ENCODE data around the gene GABRD. TPM values are rescaled to one million over a fixed set of nuclear protein-coding genes. Genes with fewer than 3 reads are reported as not detected.

GABRD gene
- total and polyA plus RNA-seq, 10 of the 15 experiments (the other 5 are each of a cell fraction or from before 2014, with no cell fraction given): not detected

DNA sequence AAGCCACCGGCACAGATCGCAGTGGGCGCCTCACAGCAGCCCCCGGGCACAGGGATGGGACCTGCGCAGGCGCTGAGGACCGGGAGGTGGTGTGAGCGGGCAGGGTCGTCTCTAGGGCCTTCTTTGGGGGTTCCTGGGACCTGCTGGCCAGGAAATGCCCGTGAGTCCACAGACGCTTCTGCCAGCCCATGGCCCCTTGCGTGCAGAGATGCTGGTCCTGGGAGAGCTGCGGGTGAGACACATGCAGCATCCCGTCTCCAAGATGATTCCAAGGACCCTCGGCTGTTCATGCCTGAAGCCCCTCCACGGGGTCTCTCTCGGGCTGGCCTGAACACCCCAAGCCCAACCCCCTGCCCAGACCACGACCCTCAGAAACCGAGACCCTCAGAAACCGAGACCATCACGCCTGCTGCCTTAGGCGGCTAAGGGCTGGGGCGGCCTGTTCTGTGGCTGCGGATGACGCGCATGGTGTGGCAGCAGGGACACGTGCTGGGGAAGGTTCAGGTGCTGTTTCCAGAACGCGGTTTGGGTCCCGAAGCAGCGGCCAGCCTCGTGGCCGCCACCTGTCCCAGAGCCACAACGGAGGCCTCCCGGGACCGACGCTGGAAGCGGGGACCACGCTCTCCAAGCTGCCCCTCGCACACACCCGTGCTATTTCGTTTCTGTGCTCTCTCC is 38.5 kb upstream of the GABRD start:
- Histone ChIP-seq H3K27me3 (replicated peaks in 1 of 2; ENCODE audit: control insufficient read depth in 2 of 2, insufficient read depth in 2 of 2, low read length in 1 of 2) (no peaks in the 10 kb centered on the region), H3K27ac (ENCODE audit: control insufficient read depth, insufficient read depth) (no peak overlapping the region), H3K4me2 (ENCODE audit: control insufficient read depth, insufficient read depth) (no peak overlapping the region), H3K4me1 (ENCODE audit: control insufficient read depth, insufficient read depth, low read length) (no peaks in the 10 kb centered on the region), H3K36me3 (ENCODE audit: control insufficient read depth in 2 of 2, insufficient read depth in 2 of 2, low read length in 1 of 2) (no peaks in the 10 kb centered on the region), H3K79me2 (ENCODE audit: control insufficient read depth, insufficient read depth, low read length) (no peaks in the 10 kb centered on the region), H3K4me3 (no peak overlapping the region), H2AFZ (ENCODE audit: control insufficient read depth, low read depth, low read length) (no peak overlapping the region), H4K20me1 (ENCODE audit: control insufficient read depth, insufficient read depth) (no peaks in the 10 kb centered on the region), H3K9me3 (replicated peaks; ENCODE audit: control insufficient read depth, insufficient read depth, low read length) (no peaks in the 10 kb centered on the region; the same call in 2 of the 3 replicates), H3K9ac (ENCODE audit: control insufficient read depth, insufficient read depth, low read length) (no peak overlapping the region)
- no TSS peak for BruUV-seq (replicated peaks)
- no peak for ATAC-seq
- CTCF ChIA-PET: no interaction called here
- POLR2A ChIA-PET: no interaction called here
- 79% methylated on average over 38 of the region's 42 CpGs for WGBS (ENCODE audit: insufficient coverage, insufficient replicate concordance, low lambda C conversion rate, missing lambda C conversion rate)
- DNase-seq (ENCODE audit: low read depth, low spot score): no peak
- TF ChIP-seq MXI1 (IDR thresholded peaks at IDR 0.05; ENCODE audit: low read depth, low read length): no peak
- TF ChIP-seq, protein P1, sequence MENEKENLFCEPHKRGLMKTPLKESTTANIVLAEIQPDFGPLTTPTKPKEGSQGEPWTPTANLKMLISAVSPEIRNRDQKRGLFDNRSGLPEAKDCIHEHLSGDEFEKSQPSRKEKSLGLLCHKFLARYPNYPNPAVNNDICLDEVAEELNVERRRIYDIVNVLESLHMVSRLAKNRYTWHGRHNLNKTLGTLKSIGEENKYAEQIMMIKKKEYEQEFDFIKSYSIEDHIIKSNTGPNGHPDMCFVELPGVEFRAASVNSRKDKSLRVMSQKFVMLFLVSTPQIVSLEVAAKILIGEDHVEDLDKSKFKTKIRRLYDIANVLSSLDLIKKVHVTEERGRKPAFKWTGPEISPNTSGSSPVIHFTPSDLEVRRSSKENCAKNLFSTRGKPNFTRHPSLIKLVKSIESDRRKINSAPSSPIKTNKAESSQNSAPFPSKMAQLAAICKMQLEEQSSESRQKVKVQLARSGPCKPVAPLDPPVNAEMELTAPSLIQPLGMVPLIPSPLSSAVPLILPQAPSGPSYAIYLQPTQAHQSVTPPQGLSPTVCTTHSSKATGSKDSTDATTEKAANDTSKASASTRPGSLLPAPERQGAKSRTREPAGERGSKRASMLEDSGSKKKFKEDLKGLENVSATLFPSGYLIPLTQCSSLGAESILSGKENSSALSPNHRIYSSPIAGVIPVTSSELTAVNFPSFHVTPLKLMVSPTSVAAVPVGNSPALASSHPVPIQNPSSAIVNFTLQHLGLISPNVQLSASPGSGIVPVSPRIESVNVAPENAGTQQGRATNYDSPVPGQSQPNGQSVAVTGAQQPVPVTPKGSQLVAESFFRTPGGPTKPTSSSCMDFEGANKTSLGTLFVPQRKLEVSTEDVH (IDR thresholded peaks at IDR 0.05; ENCODE audit: low read depth, partially characterized antibody): no peak
- TF ChIP-seq CEBPB (IDR thresholded peaks at IDR 0.05; ENCODE audit: borderline replicate concordance in 1 of 2, low read depth in 2 of 2, low read length in 2 of 2): no peak
- no peak for TF ChIP-seq NFYB (IDR thresholded peaks at IDR 0.05; ENCODE audit: insufficient read depth, low read depth, low read length)
- TF ChIP-seq KAT2A (conservative IDR thresholded peaks at IDR 0.05; ENCODE audit: control insufficient read depth, low read depth, low read length): no peak
- TF ChIP-seq YBX1 (IDR thresholded peaks at IDR 0.05): no peak
- no peak for TF ChIP-seq SPI1 (IDR thresholded peaks at IDR 0.05; ENCODE audit: borderline replicate concordance, insufficient read depth, low read depth, low read length)
- TF ChIP-seq MYB (IDR thresholded peaks at IDR 0.05; ENCODE audit: borderline replicate concordance, low read depth, low read length): no peak
- no peak for TF ChIP-seq IKZF1 (conservative IDR thresholded peaks at IDR 0.05)
- intact Hi-C loops (cut with micrococcal nuclease; ENCODE audit: unreplicated experiment): no loop called here
- RAD21 ChIA-PET (ENCODE audit: unreplicated experiment): no interaction called here
- in situ Hi-C loops (cut with MboI): no loop called here
- FAIRE-seq: no peak
- SMC1A ChIA-PET (ENCODE audit: uncharacterized antibody, unreplicated experiment): no interaction called here

All from GM12878 (cell line).